ENCODE data around the gene PHLDA3.

- TF ChIP-seq CTCF (IDR thresholded peaks at IDR 0.05): no peak
- TF ChIP-seq POLR2A (IDR thresholded peaks at IDR 0.05): no peak
- TF ChIP-seq EP300 (IDR thresholded peaks at IDR 0.05): no peak
Observed at GRCh38 chr1:201482755-201483154, 13.8 kb upstream of the PHLDA3 start.

All from tibial nerve (tissue), 4 donors.